ENCODE results near the gene ANKH.

ANKH gene

DNA sequence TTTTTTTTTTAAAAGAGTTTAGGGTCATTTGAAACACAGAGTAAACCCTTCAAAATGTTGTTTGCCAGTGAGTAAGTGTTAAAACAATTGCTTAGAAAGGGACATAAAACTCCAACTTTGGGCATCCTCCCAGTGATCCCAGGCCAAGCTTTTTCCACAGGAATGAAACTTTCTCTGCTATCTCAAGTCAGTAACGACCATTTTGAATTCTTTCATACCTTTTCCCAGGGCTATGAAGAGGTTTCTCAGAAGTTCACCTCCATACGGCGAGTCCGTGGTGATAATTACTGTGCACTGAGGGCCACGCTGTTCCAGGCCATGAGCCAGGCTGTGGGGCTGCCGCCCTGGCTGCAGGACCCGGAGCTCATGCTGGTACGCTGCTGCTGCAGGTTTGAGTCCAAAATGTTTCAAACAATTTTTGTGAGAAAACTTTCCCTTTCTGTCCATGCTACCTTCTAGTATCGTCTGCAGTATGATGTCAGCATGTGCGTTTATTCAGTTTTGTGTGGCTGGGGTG is 190.3 kb downstream of the ANKH start:
- no peak for ATAC-seq
- no peak for TF ChIP-seq BACH2 (CRISPR knock-in tag; IDR thresholded peaks at IDR 0.05; ENCODE audit: borderline replicate concordance)
- no peak for TF ChIP-seq SNAI2 (CRISPR knock-in tag; IDR thresholded peaks at IDR 0.05)
- TF ChIP-seq, protein P1, sequence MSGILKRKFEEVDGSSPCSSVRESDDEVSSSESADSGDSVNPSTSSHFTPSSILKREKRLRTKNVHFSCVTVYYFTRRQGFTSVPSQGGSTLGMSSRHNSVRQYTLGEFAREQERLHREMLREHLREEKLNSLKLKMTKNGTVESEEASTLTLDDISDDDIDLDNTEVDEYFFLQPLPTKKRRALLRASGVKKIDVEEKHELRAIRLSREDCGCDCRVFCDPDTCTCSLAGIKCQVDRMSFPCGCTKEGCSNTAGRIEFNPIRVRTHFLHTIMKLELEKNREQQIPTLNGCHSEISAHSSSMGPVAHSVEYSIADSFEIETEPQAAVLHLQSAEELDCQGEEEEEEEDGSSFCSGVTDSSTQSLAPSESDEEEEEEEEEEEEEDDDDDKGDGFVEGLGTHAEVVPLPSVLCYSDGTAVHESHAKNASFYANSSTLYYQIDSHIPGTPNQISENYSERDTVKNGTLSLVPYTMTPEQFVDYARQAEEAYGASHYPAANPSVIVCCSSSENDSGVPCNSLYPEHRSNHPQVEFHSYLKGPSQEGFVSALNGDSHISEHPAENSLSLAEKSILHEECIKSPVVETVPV (CRISPR knock-in tag; IDR thresholded peaks at IDR 0.05) = no peak
- TF ChIP-seq TOX (CRISPR knock-in tag; IDR thresholded peaks at IDR 0.05; ENCODE audit: borderline replicate concordance) = no peak
- TF ChIP-seq ZNF565 (CRISPR knock-in tag; conservative IDR thresholded peaks at IDR 0.05; ENCODE audit: low read depth) = no peak
- TF ChIP-seq ZNF70 (CRISPR knock-in tag; IDR thresholded peaks at IDR 0.05) = no peak
- no peak for TF ChIP-seq TCF4 (CRISPR knock-in tag; IDR thresholded peaks at IDR 0.05; ENCODE audit: borderline replicate concordance)
- TF ChIP-seq ZFP30 (CRISPR knock-in tag; IDR thresholded peaks at IDR 0.05) = no peak

DNA sequence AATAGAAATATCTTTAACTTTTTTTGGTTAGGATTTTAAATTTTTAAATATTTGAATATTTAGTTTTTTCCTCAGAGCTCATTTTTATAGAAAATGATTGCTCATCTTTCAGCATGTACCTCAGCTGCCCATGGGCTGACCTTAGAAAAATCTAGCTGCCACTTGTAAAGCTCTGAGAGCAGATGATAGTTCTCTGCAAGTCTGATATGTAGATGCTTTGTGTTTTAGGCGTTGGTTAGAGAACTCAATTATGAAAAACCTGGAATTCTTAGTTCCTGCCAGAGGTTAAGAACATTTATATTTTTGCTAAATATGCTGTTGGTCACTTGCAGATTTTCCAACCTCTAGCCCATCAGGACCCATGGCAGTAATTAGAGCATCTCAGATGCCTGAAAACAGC is 192.0 kb downstream of the ANKH start:
- no peak for ATAC-seq

DNA sequence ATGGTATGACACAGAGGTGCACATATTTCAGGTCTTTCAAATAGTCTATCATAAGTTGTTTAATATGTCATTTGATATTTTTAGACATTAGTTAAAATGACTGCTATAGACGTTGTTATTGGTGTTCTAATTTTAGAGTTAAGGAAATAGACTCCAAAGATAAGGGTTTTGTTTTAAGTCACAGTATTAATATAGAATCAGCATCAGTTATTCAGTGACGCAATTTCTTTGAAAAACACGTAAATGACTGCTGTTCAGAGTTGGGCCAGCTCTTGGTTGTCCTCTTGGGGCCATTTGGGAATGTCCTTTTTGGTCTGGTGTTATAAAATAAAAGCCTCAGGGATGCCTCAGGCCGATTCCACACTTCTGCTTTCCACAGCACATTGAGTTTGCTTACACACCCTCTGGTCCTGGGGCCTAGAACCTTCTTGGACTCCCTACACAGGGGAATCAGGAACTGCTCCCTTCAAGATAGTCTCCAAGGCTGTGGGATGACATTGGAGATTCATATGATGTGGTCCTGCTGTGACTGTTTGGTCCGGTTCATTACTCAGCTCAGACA is 192.7 kb downstream of the ANKH start:
- TF ChIP-seq BACH2 (CRISPR knock-in tag; IDR thresholded peaks at IDR 0.05; ENCODE audit: borderline replicate concordance) = no peak
- no peak for TF ChIP-seq ESRRG (CRISPR knock-in tag; IDR thresholded peaks at IDR 0.05)
- TF ChIP-seq, protein P2, sequence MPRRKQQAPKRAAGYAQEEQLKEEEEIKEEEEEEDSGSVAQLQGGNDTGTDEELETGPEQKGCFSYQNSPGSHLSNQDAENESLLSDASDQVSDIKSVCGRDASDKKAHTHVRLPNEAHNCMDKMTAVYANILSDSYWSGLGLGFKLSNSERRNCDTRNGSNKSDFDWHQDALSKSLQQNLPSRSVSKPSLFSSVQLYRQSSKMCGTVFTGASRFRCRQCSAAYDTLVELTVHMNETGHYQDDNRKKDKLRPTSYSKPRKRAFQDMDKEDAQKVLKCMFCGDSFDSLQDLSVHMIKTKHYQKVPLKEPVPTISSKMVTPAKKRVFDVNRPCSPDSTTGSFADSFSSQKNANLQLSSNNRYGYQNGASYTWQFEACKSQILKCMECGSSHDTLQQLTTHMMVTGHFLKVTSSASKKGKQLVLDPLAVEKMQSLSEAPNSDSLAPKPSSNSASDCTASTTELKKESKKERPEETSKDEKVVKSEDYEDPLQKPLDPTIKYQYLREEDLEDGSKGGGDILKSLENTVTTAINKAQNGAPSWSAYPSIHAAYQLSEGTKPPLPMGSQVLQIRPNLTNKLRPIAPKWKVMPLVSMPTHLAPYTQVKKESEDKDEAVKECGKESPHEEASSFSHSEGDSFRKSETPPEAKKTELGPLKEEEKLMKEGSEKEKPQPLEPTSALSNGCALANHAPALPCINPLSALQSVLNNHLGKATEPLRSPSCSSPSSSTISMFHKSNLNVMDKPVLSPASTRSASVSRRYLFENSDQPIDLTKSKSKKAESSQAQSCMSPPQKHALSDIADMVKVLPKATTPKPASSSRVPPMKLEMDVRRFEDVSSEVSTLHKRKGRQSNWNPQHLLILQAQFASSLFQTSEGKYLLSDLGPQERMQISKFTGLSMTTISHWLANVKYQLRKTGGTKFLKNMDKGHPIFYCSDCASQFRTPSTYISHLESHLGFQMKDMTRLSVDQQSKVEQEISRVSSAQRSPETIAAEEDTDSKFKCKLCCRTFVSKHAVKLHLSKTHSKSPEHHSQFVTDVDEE (CRISPR knock-in tag; IDR thresholded peaks at IDR 0.05) = no peak
- TF ChIP-seq SNAI2 (CRISPR knock-in tag; IDR thresholded peaks at IDR 0.05) = no peak
- TF ChIP-seq ZNF565 (CRISPR knock-in tag; conservative IDR thresholded peaks at IDR 0.05; ENCODE audit: low read depth) = no peak
- no peak for TF ChIP-seq ZFP30 (CRISPR knock-in tag; IDR thresholded peaks at IDR 0.05)
- no peak for TF ChIP-seq TCF4 (CRISPR knock-in tag; IDR thresholded peaks at IDR 0.05; ENCODE audit: borderline replicate concordance)
- TF ChIP-seq ARNTL (CRISPR knock-in tag; IDR thresholded peaks at IDR 0.05; ENCODE audit: borderline replicate concordance, low read depth) = no peak
- TF ChIP-seq ZNF8 (CRISPR knock-in tag; IDR thresholded peaks at IDR 0.05) = no peak
- TF ChIP-seq CSDC2 (CRISPR knock-in tag; IDR thresholded peaks at IDR 0.05) = no peak
- TF ChIP-seq GLIS3 (CRISPR knock-in tag; IDR thresholded peaks at IDR 0.05) = no peak
- TF ChIP-seq, protein P3, sequence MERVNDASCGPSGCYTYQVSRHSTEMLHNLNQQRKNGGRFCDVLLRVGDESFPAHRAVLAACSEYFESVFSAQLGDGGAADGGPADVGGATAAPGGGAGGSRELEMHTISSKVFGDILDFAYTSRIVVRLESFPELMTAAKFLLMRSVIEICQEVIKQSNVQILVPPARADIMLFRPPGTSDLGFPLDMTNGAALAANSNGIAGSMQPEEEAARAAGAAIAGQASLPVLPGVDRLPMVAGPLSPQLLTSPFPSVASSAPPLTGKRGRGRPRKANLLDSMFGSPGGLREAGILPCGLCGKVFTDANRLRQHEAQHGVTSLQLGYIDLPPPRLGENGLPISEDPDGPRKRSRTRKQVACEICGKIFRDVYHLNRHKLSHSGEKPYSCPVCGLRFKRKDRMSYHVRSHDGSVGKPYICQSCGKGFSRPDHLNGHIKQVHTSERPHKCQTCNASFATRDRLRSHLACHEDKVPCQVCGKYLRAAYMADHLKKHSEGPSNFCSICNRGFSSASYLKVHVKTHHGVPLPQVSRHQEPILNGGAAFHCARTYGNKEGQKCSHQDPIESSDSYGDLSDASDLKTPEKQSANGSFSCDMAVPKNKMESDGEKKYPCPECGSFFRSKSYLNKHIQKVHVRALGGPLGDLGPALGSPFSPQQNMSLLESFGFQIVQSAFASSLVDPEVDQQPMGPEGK (CRISPR knock-in tag; IDR thresholded peaks at IDR 0.05; ENCODE audit: borderline replicate concordance) = no peak
- no peak for TF ChIP-seq PPARA (CRISPR knock-in tag; IDR thresholded peaks at IDR 0.05; ENCODE audit: borderline replicate concordance)
- TF ChIP-seq TOX (CRISPR knock-in tag; IDR thresholded peaks at IDR 0.05; ENCODE audit: borderline replicate concordance) = no peak
- no peak for TF ChIP-seq RARB (CRISPR knock-in tag; IDR thresholded peaks at IDR 0.05)
- no peak for TF ChIP-seq ZFP3 (CRISPR knock-in tag; IDR thresholded peaks at IDR 0.05)
- no peak for TF ChIP-seq ZC3H10 (CRISPR knock-in tag; IDR thresholded peaks at IDR 0.05)
- no peak for TF ChIP-seq ISL1 (CRISPR knock-in tag; IDR thresholded peaks at IDR 0.05)
- no peak for TF ChIP-seq OSR1 (CRISPR knock-in tag; IDR thresholded peaks at IDR 0.05)
- no peak for ATAC-seq

More for the DNA sequence above, 192.0 kb downstream of the ANKH start:
- no peak for TF ChIP-seq CSDC2 (CRISPR knock-in tag; IDR thresholded peaks at IDR 0.05)
- TF ChIP-seq, protein P4, sequence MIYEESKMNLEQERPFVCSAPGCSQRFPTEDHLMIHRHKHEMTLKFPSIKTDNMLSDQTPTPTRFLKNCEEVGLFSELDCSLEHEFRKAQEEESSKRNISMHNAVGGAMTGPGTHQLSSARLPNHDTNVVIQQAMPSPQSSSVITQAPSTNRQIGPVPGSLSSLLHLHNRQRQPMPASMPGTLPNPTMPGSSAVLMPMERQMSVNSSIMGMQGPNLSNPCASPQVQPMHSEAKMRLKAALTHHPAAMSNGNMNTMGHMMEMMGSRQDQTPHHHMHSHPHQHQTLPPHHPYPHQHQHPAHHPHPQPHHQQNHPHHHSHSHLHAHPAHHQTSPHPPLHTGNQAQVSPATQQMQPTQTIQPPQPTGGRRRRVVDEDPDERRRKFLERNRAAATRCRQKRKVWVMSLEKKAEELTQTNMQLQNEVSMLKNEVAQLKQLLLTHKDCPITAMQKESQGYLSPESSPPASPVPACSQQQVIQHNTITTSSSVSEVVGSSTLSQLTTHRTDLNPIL (CRISPR knock-in tag; IDR thresholded peaks at IDR 0.05; ENCODE audit: low read depth) = no peak
- no peak for TF ChIP-seq ZFP30 (CRISPR knock-in tag; IDR thresholded peaks at IDR 0.05)
- no peak for TF ChIP-seq TOX (CRISPR knock-in tag; IDR thresholded peaks at IDR 0.05; ENCODE audit: borderline replicate concordance)

Measured in SK-N-SH treated with all-trans-retinoic acid at 6 μM for 48 hours (cell line).